Vagina (tissue), 2 donors: ENCODE data around the gene LDLRAD3.

Experiments used
- POLR2AphosphoS5 ChIP-seq, 2 donors: sonication (generic); formaldehyde crosslinking; IDR thresholded peaks; one replicate each; pipeline ENCODE4 v1.9.0; 2017; ENCODE audit warnings: antibody characterized with exemption in 2 of 2, mild to moderate bottlenecking in 2 of 2, low read depth in 1 of 2; ENCODE audit not compliant: insufficient read depth in 1 of 2
- TF ChIP-seq, protein P1 (sequence below), 3 experiments: fragments of 450-650 bp in 2 of 3; fragments of 200-600 bp in 1 of 3; sonication (generic) in 1 of 3; IDR thresholded peaks; one replicate each; pipeline ENCODE4 v1.5.1; 2017 to 2019; ENCODE audit warnings: antibody characterized with exemption in 3 of 3, mild to moderate bottlenecking in 2 of 3, moderate library complexity in 2 of 3

GRCh38 chr11:36023922-36024321 lies 80.1 kb downstream of the LDLRAD3 start:
- TF ChIP-seq, protein P1, sequence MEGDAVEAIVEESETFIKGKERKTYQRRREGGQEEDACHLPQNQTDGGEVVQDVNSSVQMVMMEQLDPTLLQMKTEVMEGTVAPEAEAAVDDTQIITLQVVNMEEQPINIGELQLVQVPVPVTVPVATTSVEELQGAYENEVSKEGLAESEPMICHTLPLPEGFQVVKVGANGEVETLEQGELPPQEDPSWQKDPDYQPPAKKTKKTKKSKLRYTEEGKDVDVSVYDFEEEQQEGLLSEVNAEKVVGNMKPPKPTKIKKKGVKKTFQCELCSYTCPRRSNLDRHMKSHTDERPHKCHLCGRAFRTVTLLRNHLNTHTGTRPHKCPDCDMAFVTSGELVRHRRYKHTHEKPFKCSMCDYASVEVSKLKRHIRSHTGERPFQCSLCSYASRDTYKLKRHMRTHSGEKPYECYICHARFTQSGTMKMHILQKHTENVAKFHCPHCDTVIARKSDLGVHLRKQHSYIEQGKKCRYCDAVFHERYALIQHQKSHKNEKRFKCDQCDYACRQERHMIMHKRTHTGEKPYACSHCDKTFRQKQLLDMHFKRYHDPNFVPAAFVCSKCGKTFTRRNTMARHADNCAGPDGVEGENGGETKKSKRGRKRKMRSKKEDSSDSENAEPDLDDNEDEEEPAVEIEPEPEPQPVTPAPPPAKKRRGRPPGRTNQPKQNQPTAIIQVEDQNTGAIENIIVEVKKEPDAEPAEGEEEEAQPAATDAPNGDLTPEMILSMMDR (IDR thresholded peaks at IDR 0.05): no peak
- no peak for TF ChIP-seq POLR2AphosphoS5 (IDR thresholded peaks at IDR 0.05; ENCODE audit: insufficient read depth in 1 of 2, low read depth in 1 of 2)
